Coronary artery (tissue), 2 donors: ENCODE data around the gene CAP2.

Experiments used
- DNase-seq: peaks from one replicate; pipeline ENCODE4 v3.0.0-alpha.2; 2017; ENCODE audit warnings: low spot score
- H3K27ac ChIP-seq, 2 donors: fragments of 200-600 bp; sonication (generic); one replicate each; pipeline ENCODE4 v1.5.1; 2016 to 2019
- H3K4me3 ChIP-seq: fragments of 200-600 bp; sonication (generic); 2 replicates; pipeline ENCODE4 v1.5.1; 2016; ENCODE audit warnings: mild to moderate bottlenecking, moderate library complexity
- TF ChIP-seq, protein P1 (sequence below): fragments of 200-600 bp; sonication (generic); IDR thresholded peaks from one replicate; pipeline ENCODE4 v1.5.1; 2019; ENCODE audit warnings: antibody characterized with exemption

Gene CAP2

DNA sequence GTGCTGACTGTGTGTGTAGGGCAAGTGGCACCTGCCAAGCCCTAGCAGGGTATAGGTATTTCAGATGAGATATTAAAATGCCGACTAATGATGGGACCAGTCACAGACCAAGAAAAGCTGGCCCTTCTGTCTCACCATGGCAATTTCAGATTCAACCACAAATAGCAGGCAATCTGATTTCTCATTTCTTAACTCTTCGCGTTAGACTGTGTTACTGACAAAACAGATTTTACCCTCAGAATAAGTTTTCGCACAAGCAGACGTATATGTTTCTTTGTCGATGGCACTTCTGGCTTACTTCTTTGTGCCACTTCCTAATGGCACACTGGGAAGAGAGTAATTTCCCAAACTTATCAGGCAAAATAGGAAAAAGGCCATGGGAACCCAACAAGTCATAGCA is 58.7 kb downstream of the CAP2 start:
- TF ChIP-seq, protein P1, sequence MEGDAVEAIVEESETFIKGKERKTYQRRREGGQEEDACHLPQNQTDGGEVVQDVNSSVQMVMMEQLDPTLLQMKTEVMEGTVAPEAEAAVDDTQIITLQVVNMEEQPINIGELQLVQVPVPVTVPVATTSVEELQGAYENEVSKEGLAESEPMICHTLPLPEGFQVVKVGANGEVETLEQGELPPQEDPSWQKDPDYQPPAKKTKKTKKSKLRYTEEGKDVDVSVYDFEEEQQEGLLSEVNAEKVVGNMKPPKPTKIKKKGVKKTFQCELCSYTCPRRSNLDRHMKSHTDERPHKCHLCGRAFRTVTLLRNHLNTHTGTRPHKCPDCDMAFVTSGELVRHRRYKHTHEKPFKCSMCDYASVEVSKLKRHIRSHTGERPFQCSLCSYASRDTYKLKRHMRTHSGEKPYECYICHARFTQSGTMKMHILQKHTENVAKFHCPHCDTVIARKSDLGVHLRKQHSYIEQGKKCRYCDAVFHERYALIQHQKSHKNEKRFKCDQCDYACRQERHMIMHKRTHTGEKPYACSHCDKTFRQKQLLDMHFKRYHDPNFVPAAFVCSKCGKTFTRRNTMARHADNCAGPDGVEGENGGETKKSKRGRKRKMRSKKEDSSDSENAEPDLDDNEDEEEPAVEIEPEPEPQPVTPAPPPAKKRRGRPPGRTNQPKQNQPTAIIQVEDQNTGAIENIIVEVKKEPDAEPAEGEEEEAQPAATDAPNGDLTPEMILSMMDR: no peak
- H3K4me3 ChIP-seq: no peak overlapping the region
- no peak overlapping the region for H3K27ac ChIP-seq
- DNase-seq: no peak

DNA sequence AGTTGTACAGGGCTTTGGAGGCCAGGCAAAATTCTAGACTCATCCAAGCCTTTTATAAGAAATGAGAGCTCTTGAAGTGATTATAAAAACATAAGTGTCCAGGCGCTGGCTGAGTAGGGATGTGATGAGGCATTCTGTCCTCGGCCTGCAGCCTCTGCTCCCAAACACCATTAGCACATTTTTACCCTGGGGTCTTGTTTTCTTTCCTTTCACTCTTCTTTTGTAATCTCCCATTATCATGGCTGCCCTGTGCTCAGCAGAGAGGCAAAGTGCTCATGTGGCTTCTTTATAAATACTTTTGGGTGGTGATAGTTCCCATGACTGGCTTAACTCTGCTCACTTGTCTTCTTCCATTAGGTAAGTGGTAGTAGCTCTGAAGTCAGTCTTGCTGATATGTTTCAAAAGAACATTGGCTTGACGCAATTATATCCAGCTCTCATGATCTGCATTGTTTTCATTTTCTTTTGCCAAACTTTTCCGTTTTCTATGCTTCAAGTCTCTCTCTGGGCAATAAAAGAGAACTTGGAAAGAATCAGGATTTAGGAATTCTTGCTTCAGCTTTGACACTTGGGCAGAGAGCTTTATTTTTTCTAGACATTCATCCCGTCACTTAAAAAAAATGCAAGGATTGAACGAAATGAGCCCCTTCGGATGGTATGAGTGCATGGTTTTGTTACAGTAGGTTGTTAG is 61.1 kb downstream of the CAP2 start:
- Histone ChIP-seq H3K27ac (peak overlapping the region in 1 of 2 donors; percentile 50), H3K4me3 (no peak overlapping the region)
- no peak for DNase-seq
- TF ChIP-seq, protein P1: no peak

DNA sequence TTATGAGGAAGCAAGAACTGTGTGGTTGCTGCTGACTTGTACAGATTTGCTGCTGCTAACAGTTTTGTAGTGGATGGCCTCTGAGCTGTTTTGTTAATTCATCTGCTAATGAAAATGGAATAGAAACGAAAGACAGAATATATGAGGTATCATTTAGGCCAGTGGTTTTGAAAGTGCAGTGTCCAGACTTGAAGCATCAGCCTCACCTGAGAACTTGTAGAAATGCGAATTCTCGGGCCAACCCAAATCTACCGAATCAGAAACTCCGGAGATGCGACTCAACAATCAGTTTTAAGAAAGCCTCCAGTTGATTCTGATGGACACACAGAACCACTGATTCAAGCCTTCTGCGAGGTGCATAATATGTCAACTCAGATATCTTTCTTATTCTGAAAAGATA is 62.5 kb downstream of the CAP2 start:
- Histone ChIP-seq H3K4me3 (no peak overlapping the region), H3K27ac (no peak overlapping the region)
- TF ChIP-seq, protein P1: no peak
- DNase-seq: no peak

DNA sequence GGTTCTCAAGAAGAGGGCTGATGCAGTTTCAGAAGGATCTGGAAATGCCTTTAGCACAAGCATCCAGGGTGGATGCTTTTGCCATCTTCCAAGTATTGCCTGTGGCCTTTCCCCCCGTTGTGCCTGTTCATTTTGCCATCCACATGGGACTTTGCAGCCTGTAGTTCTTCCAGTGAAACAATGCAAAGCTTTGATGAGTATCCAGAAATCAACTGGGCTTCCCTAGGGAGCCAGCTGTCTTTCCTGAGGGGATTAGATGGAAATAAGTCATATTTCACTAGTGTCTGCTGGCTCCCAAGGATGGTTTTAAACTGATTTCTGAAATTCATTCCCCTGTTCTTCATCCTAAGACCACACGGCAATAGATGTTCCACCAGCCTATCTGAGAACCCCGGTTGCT is 63.3 kb downstream of the CAP2 start:
- no peak for DNase-seq
- H3K4me3 ChIP-seq: no peak overlapping the region
- TF ChIP-seq, protein P1: no peak
- H3K27ac ChIP-seq: no peak overlapping the region

DNA sequence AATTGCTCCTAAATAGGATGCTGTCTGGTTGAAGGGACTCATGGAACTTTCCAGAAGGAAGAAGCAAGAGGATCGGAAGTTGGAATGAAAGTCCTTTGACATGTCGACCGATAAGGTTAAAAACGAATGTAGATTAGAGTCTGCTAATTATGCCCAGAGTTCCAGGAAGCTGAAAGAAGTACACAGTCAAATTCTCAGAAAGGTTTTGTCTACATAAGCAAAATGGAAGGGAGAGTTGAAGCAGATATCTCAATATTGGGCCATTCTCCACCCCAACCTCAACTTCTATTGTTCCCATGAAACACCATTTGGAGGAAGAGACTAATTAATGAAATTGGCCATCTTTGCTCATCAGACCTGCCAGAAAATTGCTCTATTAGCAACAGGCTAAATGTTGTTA is 64.0 kb downstream of the CAP2 start:
- H3K4me3 ChIP-seq: no peak overlapping the region
- DNase-seq: no peak
- H3K27ac ChIP-seq: no peak overlapping the region
- TF ChIP-seq, protein P1: no peak

DNA sequence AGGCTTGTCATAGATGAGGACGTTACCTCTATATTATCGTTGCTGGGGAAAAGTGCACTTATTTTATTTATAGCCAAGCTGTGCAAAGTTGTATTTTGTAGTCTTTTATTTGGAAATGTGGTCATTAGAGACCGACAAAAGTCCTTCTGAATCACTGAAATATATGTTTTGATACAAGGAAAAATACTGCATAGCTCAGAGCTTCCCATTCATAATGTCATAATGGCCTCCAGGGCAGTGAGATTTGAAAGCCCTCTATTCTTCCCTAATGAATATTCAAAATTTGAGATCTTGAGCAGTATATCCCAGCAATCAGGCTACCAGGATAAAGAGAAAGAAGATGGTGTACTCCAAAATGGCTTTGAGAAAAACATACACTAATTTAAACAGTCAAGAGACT is 64.6 kb downstream of the CAP2 start:
- H3K4me3 ChIP-seq: no peak overlapping the region
- no peak overlapping the region for H3K27ac ChIP-seq
- DNase-seq: no peak
- TF ChIP-seq, protein P1: no peak

DNA sequence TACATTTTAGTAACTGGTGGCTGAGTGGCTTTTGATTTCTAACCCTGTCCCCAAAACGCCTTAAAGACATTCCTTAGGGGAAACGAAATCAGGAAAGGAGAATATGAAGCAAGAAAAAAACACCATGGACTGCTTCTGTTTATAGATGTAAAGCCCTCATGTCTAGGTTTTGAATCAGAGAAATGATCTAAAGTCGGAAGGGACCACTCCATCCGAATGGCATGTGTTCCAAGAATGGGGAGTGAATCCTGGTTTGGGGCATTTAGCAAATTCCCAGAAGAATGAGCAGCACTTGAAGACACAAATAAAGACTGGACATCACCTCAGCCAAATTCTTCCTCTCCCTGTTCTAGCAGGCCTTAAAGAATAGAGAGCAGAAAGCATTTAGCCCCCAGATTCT is 65.6 kb downstream of the CAP2 start:
- TF ChIP-seq, protein P1: no peak
- no peak for DNase-seq
- Histone ChIP-seq H3K4me3 (no peak overlapping the region), H3K27ac (no peak overlapping the region)
